IPS-NIHi7 (cell line): ENCODE data around the gene PLAAT3.
"Not testable (repeated sequence)": the region's sequence is repeated elsewhere in the genome, so short reads cannot be mapped to it uniquely, and the experiment has no call there.

Experiments used
- DNase-seq: peaks from one replicate; pipeline ENCODE4 v3.0.0; 2012; ENCODE audit warnings: mixed read lengths; ENCODE audit errors: extremely low spot score

PLAAT3 gene

DNA sequence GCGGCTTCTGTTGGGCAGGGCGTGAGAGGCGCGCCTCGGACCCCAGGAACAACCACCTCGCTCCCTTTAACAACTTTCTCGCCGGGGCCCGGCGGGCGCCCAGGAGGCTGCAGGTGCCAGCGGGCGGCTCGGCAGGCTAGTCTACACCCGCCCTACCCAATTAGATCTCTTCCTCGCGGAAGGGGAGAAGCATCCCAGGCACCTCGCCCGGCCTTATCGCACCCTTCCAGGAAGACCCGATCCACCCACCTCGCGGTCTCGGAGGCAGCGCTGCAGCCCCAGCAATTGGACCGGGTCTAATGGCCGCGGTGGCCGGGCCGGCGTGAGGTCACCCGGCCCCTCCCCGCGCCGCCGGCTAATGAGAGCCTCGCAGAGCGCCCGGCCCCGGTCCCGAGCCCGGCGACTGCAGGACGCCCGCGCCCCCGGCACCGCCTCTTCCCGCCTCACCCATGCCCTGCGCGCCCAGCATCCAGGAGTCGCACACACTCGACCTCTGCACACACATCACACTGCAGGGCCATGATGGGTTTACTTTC is at the start of gene PLAAT3:
TSS of gene PLAAT3 (minus strand) at position 298 of the 536 bp plus-strand sequence. CDS start 419 bp downstream, outside the sequence.
- DNase-seq: peak; percentile 74

DNA sequence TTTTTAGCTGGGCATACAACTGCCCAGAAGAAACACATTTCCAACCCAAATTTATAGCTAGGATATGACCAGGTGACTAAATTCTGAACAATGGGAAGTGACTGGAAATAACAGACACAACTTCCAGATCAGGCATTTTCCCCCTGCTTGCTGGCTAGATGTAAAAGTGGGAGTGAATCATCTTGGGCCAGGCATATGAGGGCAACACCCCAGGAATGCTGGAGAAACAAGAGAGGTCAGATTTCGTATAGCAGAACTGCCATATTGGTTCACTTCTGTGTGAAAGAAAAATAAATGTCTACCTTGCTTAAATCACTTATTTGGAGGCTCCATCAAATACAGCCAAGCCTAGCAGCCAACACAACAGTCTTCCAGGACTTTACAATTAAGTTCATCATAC is 49.6 kb upstream of the PLAAT3 start:
- no peak for DNase-seq

DNA sequence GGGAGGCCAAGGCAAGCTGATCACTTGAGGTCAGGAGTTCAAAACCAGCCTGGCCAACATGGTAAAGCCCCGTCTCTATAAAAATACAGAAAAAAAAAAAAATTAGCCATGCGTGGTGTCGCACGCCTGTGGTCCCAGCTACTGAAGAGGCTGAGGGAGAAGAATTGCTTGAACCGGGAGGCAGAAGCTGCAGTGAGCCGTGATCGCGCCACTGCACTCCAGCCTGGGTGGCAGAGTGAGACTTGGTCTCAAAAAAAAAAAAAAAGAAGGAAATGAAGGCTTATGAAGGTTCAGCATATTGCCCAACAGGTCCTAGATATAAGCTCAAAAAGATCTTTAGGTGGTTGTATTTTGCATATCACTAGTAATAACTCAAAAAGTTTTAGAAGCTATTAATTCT is 46.7 kb upstream of the PLAAT3 start:
- DNase-seq: no peak

DNA sequence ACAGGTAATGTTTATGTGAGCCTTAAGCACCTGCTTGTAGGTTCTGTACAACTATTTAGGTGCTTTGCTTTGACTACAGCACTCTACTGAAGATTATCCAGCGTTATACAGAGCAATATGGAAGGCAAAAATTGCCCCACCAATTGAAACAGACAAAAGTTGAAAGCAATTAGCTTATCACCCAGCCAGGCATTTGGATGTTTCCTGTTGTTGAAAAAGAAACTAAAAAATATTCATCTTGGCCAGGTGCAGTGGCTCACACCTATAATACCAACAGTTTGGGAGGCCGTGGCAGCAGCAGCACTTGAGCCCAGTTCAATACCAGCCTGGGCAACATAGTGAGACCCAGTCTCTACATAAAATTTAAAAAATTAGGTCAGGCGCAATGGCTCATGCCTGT is 38.4 kb upstream of the PLAAT3 start:
- no peak for DNase-seq

DNA sequence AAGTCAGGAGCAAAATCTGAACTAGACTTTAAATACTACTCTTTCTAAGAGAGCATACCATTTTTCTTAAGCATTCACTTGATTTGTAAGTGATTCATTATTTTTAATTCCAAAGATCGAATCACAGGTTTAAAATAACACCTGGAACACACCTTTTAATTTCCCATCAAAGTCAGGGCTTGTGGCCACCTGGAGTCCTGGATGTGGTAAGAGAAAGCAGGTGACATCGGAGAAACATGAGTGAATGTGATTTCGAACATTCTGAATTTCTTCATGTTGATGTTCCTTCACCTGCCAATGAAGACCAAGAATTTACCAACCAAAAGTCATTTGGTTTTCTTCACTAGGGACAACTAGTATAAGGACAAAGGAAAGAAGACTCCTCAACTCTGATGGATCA is 29.0 kb upstream of the PLAAT3 start:
- no peak for DNase-seq

DNA sequence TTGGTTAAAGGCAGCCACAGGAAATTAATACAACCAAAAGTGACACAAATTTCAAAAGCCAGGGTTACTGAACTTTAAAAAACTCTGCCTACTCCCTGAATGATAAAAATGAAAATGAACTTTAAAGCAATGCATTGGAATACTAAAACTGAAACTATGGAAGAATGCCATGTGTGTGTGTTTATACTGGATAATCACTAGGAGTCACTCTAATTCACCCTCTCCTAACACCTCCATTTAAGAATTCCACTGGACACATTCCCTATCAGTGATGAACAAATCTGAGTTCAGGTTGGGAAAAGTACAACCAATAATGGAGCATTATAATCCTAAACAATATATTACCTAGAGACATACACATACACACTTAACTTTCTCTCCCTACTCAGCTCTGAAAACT is 27.5 kb upstream of the PLAAT3 start:
- DNase-seq: no peak

DNA sequence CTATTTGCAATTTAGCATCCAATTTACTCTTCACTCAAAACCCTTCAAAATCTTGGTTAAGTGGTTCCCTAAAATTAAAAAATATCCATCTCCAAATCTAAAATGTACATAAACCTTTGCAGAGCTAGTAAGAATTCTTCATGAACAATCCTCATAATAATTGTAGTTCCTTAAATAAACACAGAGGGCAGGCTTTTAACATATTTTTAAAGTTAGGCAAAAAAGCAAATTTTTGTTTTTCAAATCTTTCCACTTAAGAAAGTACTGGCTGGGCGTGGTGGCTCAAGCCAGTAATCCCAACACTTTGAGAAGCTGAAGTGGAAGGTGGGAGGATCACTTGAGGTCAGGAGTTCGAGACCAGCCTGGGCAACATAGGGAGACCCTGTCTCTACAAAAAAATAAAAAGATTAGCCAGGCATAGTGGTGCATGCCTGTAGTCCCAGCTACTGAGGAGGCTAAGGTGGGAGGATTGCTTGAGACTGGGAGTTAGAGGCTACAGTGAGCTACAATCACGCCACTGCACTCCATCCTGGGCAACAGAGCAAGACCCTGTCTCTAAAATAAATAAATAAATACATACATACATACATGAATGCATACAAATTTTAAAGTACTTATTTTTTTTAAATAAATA is 25.1 kb upstream of the PLAAT3 start:
- no peak for DNase-seq

DNA sequence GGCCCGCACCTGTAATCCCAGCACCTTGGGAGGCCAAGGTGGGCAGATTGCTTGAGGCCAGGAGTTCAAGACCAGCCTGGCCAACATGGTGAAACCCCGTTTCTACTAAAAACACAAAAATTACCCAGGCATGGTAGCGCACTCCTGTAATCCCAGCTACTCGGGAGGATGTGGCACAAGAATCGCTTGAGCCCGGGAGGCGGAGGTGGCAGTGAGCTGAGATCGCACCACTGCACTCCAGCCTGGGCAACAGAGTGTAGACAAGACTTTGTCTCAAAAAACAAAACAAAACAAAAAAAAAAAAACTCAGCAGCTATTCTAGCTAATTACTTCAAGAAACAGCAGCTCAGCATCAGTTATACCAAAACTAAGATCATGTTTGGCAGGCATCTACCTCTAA is 24.2 kb upstream of the PLAAT3 start:
- not testable (repeated sequence) for DNase-seq

DNA sequence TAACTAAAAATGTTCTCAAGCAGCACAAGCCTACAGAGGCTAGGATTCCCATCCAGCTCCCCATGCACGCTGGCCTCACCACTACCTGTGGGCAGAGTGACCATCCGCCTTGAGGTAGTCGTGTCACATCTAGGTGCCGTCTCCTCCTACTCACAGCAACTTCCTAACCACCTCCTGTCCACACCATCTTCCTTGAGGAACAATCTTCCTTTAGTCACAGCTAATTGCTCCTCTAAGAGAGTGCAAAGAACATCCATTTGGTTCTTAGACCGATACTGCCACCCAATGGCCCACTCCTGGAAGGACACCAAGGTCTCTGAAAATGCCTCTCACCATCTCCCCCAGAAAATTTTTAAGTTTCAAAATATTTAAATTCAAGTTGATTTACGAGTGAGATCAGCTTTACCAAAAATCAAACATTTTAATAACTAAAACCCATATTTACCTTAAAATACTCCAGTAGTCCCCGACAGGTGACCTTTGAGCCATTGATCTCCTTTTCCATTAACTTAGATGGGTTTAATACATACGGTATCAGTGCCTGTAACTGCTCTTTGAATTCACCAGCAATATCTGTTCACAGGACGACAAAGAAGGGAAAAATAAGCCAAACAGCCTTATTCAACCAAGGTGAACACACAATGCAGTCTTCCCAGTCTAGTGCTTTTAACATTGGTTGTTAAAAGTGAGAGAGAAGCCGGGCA is 21.7 kb upstream of the PLAAT3 start:
- DNase-seq: peak; percentile 85

DNA sequence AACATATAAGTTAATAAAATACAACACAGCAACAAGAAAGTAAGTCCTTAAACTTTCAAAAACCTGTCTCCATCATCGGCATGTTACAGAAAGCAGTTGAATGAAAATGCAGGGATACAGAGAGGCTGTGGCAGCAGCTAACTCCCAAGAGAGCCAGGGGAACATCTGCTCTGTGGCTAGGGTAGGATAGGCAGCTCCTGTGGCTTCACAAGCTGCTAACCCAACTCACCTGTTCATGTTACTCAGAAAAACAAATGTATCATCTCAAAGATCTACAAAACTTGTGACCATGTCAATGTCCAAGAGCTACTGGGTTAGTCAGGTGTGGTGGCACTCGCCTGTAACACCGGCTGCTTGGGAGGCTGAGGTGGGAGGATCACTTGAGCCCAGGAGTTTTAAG is 15.2 kb upstream of the PLAAT3 start:
- DNase-seq: no peak

DNA sequence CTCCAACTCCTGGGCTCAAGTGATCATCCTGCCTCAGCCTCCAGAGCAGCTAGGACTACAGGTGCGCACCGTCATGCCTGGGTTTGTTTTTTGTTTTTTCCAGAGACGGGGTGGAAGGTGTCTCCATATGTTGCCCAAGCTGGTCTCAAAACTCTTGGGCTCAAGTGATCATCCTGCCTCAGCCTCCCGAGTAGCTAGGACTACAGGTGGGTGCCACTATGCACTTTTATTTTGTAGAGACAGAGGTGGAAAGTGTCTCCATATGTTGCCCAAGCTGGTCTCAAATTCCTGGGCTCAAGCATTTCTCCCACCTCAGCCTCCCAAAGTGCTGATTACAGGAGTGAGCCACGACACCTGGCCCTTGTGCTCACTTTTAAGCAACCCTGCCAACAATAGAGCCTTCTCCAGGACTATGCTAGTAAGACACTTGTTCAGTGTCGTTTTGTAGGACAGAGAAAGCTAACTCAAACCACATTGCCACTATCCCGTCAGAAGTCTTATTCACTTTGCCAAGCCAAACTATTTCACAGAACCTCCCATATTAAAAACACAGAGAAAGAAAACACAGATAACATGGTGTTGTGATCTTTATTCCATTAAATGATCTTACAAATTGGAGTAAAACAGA is 9.4 kb upstream of the PLAAT3 start:
- DNase-seq: no peak

DNA sequence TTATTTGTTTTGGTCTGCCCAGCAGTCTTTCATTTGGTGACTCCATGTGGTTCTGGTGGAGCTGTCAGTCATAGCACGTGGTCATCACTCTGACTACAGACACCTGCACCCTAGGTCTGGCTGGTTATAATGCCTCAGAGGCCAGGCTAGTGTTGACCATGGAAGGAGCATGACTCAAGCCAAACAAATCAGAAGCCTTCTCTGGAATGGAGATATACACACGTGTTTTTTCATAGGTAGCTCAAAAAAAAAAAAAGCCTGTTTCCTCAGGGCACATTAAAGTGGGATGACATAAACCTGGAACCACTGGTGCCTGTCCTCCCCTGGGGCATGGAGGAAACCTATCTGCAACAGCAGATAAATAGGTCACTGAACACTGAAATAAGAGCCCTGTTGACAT is 8.1 kb upstream of the PLAAT3 start:
- DNase-seq: no peak

DNA sequence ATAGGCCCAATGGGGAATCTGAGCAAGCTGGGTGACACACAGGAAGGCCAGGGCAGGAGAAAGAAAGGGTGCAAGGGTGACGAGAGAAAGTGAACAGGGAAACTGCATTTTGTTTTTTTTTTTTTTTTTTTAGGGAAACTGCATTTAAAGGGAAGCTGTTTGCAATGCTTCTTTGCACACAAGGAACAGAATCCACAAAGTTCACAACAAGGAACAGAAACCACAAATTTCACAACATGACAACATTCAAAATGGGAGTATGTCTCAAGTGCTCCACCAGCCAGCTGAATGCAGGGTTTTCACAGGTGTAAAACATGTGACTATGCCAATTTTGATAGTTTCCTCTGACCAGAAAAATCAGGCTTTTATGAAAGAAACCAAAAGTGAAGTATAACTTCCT is 6.8 kb upstream of the PLAAT3 start:
- DNase-seq: no peak

DNA sequence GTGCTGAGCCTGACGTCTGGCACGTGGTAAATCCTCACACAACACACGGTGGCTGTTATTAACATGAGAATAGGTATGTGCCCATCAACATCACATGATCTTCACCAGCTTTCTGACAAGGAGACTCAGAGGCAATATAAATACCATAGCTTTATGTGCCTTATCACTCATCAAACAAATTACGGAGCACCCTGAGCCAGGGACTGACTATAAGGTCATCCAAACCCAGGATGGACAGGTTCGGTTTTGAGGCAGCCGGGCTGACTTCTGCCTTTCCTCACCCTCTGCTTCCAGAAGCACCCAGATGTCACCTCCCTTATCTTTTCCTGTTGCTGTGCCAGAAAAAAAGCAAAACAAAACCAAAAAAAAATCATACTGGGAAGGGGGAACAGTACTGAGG is 5.7 kb upstream of the PLAAT3 start:
- no peak for DNase-seq

DNA sequence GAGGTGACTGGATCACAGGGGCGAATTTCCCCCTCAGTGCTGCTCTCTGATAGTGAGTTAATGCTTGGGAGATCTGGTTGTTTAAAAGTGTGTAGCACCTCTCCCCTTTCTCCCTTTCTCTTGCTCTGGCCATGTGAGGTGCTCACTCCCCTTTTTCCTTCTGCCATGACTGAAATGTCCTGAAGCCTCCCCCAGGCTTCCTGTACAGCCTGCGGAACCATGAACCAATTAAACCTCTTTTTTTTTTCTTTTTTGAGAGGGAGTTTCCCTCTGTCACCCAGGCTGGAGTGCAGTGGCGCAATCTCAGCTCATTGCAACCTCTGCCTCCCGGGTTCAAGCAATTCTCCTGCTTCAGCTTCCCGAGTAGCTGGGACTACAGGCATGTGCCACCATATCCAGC is 3.5 kb upstream of the PLAAT3 start:
- DNase-seq: not testable (repeated sequence)

DNA sequence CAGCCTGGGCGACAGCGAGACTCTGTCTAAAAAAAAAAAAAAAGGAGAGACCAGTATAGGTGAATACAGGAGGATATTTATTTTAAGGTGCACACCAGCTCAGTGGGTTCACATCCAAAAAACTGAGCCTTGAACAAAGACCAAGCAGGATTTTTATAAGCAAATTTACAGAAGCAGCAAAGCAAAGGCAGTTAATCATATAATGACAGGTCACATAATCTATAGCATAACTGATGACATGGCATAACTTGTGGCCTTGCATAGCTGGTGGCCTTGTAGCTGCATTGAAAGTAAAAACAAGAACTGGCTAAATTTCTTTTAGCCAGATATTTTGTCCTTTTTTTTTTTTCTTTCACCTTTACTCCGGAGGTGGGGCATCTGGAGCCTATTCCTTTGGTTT is 2.7 kb upstream of the PLAAT3 start:
- no peak for DNase-seq

DNA sequence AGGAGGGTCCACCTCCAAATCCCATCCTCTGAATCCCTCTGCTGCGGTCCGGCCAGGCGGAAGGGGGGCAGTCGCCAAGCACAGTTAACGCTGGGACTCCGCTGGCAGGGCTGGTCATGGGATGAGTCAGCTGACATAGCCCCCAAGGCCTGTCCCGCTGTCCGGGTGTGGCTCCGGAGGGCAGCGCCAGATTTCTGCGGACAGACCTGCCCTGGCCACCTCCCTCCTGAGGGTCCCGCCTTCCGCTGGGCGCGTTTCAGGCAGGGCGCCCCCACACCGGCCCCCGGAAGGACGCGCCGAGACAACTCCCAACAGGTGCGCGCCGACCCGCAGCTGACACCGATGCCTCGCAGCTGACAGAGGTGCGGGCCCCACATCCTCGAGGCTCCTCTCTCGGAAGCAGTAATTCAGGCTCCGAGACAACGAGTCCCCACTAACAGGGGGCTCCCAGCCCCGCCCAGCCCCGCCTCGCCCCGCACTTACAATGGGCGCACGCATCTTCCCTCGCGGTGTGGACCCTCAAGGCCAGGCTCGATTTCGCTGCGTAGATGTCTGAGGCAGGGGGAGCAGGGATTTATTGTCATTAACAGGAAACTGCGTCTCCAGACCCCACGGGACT is 607 bp downstream of the PLAAT3 start:
- peak; percentile 65 for DNase-seq

DNA sequence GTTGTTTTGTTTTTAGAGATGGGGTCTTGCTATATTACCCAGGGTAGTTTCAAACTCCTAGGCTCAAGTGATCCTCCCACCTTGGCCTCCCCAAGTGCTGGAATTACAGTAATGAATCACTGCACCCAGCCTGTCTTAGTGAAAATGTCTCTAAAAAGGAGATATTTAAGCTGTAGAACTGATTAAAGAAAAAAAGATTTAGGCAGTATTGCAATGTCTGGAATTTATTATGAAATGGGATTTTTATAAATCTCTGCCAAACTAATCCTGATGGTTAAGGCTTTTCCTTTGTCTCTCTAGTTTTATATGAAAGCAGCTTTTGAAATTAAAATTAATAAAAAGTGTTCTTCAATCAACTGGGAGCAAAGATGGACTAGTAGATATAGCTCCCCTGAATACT is 2.1 kb downstream of the PLAAT3 start:
- DNase-seq: no peak

DNA sequence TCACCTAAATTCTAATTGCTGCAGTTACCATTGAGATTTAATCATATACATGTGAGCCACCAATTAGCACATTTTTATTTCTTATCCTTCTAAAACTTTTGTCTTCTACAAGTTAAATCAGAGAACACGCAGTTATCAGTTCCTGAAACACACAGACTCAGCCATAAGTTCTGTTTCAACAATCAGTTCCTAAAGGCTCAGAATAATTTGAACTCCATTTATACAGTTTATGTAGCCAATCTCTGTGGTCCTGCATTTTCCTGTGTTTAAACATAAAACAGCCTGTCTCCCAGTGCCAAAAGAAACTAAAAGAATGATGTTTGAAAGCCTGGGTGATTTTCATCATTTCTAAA is 2.9 kb downstream of the PLAAT3 start:
- DNase-seq: no peak

DNA sequence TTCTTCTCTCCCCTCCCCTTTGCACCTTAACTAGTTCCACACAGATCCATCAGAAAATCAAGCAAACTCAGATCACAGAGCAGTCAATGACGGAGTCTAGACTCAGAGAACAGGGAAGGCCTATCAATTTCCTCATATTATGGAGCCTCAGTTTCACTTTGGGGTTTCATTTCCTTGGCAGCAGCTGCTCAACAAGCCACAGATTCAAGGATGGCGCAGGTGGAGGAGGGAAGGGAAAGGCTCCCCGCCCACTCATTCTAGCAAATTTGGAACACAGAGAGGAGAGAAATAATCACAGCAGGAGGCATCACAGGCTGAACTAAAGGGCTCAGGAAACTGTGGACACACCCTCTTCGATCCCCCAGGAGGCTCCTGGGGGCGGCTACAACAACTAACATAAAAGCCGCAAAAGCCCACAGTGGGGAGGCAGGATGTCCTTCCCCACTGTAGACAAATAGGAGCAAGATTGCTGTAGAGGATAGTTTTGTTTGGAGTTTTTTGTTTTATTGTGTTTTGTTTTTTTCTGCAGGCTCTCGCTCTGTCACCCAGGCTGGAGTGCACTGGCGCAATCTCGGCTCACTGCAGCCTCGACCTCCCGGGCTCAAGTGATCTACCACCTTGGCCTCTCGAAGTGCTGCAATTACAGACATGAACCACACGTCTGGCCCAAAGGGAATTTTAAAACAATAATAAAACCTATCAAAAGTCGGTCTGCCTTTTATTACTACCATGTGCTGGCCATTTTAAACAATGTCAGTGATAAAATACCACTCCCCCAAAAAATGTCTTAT is 3.4 kb downstream of the PLAAT3 start:
- peak; percentile 62 for DNase-seq

DNA sequence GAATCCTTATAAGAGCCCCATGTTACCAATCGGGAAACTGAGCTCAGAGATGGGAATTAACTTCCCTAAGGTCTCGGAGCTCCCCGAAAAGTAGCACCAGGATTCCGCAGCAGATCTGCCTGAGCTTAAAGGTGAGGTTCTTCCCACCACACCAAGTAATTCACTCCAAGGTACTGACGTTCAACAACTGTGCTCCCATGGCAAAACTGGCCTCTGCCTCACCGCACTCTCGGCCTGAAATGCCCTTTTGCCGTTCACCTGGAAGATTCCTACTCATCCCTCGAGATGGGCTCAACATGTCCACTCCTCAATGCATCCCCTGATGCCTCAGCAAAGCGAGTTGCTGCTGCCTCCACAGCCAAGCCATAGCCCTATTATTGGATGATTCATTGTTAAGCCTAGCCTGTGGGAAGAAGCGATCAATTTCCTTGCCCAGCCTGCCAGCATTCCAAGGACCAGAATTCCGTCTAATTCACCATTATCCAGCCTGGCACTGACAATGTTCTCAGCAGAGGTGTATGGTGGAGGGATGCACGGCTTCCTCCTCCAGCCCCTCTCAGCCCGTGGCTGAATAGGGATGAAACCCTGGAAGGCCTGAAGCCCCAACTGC is 4.2 kb downstream of the PLAAT3 start:
- no peak for DNase-seq
